NCI-H187 treated with DMSO at 0.1 percent for 48 hours (cell line): ENCODE data around the gene GMPPB.
"Not testable (repeated sequence)": the region's sequence is repeated elsewhere in the genome, so short reads cannot be mapped to it uniquely, and the experiment has no call there.

Experiments used
- DNase-seq: peaks from one replicate; lab custom pipeline; 2025; lab: John Stamatoyannopoulos, UW

Gene GMPPB

DNA sequence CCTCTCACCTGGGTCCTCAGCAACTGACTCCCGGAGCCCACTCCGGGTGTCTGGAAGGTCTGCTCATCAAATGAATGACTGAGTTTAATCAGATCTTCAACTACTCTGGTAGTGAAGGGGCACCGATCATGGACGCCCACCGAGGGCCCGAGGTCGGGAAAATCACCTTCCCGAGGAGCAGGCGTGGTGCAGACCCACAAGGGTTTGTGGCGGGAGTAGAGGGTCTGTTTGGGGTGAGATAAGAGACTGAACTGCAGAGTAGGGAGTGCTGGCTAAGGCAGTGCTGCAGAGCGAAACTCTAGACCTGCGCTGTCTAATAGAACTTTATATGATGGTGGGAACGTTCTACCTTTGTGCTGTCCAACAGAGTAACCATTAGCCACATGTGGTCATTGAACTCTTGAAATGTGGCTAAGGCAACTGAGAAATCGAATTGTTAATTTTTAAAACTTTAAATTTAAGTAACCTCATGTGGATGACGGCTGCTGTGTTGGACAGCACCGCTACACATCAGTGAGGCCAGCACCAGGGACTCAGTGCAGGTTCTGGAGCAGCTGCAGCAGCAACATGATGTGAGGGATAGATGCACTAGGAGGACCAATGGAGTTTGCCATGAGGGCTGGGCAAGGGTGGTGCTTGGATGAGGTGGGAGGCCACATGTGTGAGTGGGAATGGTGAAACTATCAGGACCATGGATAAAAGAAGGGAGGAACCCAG lies 33.7 kb downstream of the GMPPB start:
- DNase-seq, result not testable (repeated sequence)

DNA sequence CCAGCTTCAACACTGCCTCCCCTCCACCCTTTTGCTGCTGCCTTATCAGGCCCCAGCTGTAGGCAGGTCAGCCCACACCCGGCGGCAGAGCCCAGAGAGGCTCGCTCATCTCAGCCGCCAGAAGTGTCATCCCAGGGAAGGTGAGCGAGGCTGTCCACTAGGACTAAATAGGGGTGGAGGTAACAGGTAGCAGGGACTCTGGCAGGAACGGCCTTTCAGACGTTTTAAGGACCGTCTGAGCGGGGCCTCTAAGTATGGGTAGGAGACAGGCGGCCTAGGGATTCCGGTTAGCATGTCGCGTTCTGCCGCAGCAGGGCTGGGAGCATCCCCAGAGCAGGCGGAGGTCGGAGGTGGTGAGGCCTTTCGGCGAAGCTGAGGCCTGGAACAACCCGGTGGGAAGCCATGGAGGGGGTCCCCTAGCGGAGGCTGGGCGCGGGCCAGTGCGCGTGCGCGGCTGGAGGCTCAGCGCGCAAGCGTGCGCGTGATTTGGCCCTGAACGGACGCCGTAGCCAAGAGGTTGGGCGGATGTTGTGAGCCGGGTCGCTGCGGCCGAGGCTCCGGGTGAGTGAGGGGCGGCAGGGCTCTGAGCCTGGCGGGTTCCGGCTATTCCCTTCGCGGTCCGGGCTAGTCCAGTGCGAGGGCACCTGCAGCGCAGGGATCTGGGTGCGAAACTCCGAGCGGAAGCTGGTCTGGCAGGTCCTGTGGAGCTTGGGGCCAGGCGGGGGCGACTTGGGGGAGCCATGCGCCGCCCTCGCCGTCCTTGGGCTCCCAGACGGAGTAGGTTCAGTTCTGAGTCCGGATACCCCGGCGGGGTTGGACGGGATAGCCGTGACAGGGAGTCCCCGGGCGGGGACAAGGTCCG lies 34.5 kb downstream of the GMPPB start, which contains the start of the genes MST1 and RNF123:
TSS of gene MST1 (minus strand) at position 429 of the 862 bp plus-strand sequence. CDS start 783 bp downstream, outside the sequence.
TSS of gene RNF123 (plus strand) at position 512 of the 862 bp plus-strand sequence. CDS start 1,609 bp downstream, outside the sequence.
- DNase-seq, result no peak

DNA sequence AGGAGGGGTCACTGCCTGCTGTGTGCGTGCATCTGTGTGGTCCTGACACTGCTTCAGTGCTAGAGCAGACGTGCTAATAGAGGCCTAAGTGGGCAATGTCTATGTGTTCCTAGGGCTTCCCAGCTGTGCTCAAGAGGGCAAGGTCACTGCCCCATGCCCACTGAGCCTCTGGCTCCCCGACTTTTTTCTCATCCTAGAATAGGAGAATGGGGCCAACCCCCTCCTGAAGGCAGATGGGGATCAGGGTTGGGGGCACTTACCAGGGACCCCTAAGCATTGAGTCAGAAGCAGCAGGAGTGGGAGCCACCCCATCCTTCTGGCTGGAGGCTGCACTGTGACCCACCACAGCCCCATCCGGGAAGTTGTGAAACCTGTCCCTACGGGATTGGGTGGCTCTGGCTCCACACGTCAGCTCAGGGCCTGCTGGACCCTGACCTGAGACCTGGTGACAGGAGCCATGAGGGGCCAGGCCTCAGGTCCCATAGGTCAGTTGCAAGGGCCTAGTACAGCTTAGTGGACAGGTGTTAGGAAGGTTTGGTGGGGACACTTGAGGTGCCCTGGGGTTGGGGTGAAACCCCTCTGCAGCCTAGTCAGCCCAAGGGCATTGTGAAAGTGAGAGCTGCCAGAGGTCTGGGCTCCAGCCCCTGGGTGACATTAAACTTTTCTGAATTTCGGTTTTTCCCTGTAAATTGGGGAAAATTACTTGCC lies 35.3 kb downstream of the GMPPB start:
- DNase-seq, result not testable (repeated sequence)

DNA sequence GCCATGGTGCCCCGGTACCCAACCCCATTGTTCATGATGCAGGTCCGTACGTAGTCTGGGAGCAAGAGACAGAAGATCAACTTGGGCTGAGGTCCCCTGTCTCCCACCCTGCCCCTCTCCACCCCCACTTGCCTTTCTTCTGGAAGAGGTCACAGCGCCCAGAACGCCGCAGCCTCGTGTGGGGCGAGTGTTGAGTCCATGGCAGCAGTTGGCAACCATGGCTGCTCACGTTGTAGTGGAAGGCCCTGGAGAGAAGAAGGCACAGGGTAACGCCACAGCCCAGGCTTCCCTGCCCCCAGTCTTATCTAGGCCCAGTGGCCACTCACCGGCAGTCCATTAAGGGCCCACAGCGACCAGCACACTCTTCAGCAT lies 36.3 kb downstream of the GMPPB start:
- not testable (repeated sequence) for DNase-seq

DNA sequence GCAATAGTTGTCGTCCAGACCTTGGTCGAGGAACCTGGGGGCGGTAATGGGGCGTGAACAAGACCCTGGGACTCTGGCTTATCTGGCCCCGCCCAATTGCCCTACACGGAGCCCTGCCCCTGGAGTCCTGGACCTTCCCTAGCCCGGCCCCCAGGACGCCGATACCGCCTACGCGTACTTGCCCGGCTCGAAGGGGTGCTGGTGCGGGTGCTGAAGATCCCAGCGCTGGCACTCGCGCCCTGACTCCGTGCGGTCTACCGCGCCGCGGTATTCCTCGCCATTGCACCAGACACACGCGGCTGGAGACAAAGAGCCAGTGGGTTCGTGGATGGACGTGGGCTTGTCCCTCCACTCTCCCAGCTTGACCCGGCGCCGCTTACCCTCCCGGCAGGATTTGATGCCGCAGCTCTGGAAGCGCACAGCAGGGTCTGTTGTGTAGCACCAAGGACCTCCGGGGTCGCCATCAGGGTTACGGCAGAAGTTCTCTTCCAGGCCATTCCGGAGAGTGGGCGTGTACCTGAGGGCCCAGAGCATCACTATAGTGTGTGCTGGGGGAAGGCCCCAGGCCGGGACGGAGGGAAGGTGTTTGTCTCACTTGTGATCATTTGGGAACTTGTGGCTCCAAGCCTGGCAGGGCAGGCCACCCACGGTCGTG lies 36.9 kb downstream of the GMPPB start:
- DNase-seq, result not testable (repeated sequence)

DNA sequence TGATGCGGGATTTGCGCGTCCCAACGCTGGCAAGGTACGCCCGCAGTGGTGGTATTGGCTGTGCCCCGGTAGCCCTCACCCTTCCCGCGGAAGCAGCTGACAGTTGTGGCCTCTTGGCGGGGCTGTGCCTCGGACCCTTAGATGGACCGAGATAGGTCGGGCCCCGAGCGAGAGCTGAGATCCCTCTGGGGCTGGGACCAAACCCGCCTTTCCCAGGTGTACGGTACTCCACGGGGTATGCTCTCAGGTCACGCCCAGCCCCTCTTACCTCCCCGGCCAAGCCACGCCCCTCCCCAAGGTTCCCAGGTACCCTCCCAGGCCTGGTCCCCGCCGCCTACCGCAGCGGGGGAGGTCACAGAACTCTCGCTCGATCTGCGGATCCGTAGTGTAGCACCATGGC lies 37.4 kb downstream of the GMPPB start:
- not testable (repeated sequence) for DNase-seq

DNA sequence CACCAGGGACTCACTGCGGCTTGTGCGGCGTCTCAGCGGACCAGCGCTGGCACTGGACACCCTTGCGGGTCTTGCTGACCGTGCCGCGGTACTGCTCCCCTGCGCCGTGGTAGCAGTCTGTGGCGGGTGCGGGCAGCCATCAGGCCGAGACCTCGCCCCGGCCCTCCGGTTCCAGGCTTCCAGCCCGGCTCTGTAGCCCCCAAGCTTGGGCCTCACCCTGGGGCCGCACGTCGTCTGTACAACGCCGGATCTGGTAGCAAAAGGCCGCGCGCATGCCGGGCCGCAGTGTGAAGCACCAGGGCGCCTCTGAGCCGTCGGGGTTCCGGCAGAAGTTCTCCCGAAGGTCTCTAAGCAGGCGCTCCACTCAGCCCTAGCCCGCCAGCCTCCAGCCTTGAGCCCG lies 37.9 kb downstream of the GMPPB start:
- DNase-seq, result not testable (repeated sequence)

DNA sequence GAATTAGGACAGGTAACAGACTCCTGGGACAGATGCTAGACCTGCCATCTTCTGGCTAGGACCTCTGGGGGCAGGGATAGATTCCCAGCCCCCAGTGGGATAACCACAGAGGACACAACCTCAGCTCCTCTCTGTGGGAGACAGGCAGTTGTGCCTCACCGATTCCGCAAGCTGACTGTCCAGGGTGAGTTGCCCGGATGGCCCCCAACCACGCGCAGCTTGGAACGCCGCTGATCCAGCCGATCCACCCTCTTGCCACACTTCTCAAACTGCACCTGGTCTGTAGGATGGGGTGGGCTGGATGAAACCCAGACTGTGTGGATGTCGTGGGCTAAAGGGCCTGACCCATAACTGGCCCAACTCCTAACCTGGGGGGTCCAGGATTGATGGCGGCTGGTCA lies 38.6 kb downstream of the GMPPB start:
- not testable (repeated sequence) for DNase-seq

DNA sequence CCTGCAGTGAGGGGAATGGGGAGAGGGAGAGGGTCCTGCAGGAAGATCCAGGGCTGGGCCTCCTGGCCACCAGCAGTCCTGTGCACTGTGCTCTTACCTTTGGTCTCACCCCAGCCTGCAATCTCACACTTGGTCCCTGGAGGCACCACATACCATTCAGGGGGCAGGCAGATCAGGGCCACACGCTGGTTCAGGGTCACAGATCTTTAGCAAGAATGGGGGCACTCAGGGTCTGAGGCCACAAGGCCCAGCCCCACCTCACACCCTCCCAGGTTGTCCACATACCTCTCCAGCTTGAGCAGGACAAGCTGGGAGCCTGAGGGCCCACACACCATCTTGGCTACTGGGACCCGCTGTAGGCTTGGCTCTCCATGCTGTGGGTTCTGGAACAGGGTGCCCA lies 39.3 kb downstream of the GMPPB start:
- DNase-seq, result not testable (repeated sequence)

DNA sequence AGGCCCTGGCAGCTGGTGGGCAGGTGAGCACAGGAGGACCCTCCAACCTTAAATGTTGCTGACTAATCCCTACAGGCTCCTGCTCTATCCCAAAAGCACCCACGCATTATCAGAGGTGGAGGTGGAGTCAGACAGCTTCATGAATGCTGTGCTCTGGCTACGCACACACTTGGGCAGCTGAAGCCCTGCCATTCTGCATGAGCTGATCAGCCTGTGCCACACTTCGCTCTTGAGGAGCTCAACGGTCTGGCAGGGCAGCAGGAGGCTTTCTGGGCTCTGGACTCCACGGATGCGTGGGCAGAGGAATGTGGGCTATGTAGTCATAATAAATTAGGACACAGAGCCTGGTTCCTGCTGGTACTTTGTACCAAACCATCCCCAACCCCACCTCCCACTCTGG lies 40.6 kb downstream of the GMPPB start:
- no peak for DNase-seq

DNA sequence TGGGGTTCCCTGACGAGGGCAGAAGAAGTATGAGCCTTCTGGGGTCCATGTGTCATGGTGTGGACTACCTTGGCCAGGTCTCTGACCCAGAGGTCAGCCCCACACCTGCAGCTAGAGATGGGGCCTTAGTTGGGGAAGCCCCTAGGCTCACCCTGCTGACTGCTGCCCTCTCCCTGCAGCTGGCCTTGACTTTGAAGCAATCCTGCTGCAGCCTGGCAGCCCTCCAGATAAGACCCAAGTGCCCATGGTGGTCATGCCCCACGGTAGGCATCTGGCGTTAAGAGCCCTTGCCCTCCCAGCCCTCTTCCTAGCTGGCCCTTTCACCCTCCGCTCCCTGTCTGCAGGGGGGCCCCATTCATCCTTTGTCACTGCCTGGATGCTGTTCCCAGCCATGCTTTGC lies 42.2 kb downstream of the GMPPB start:
- DNase-seq, result no peak

DNA sequence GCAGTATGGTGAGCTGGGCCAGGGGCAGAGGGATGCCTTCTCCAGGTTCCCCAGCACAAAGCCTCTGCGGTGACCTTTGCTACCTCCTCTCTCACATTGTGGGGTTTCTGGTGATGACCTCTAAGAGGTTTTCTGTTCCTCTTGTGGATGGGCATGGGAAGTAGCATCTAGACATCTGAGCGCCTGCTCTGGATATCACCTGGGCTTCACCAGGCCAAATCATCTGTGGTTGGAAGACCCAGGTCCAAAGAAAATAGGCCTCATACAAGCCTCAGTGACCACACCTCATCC lies 42.6 kb downstream of the GMPPB start:
- no peak for DNase-seq

DNA sequence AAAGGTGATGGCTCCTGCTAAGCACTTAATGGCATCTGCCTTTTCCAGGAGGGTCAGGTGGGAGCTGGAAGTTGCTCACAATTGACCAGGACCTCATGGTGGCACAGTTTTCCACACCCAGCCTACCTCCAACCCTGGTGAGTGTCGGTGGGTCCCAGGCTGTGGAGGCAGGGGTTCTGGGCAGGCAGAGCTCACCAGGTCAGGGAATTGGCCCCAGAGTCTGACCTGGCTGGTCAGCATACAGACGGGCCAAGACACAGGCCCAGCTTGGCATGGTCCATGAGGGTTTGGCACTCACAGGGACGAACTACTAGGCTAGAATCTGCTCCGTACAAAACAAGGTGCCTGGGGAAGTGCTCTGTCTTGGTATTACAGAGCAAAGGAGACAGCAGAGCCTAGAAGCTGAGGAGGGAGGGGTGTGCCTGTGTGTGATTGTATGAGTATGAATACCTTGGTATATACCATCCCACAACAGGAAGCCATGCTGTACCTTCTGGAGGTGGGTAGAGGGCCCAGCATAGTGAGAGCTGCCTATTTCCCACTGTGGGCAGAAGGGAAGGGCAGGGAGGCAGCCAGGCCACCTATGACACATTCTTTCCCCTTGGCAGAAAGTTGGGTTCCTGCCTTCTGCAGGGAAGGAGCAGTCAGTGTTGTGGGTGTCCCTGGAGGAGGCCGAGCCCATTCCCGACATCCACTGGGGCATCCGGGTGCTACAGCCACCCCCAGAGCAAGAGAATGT lies 43.1 kb downstream of the GMPPB start:
- no peak for DNase-seq

DNA sequence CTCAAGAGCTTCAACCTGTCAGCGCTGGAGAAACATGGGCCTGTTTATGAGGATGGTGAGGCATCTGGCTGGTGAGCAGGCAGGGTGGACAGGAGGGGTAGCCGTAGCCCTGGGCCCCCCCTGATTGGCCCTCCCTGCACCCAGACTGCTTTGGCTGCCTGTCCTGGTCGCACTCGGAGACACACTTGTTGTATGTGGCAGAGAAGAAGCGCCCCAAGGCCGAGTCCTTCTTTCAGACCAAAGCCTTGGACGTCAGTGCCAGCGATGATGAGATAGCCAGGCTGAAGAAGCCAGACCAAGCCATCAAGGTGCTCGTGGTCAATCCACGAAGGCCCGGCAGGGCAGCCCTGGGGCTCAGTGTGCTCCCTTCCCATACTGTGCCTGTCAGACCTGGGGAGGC lies 47.8 kb downstream of the GMPPB start:
- DNase-seq, result no peak

DNA sequence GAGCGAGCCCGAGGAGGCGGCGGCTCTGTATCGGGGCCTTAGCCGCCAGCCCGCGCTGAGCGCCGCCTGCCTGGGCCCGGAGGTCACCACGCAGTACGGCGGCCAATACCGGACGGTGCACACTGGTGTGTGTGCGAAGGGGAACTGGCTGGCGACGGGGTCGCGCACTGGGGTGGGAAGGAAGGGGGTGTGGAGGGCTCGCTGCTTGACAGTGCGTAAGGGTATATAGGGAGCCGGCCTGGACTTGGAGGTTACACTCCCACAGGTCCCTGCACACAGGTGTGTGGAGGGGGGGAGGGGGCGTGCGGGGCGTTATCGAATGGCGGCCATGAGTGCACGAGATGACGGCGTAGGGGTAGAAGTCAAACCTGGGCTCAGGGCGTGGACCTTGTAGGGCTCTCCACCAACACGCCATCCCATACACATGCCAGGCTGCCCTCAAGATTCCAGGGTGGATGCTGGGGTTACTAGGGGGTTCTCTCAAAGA lies 49.2 kb downstream of the GMPPB start:
- no peak for DNase-seq

DNA sequence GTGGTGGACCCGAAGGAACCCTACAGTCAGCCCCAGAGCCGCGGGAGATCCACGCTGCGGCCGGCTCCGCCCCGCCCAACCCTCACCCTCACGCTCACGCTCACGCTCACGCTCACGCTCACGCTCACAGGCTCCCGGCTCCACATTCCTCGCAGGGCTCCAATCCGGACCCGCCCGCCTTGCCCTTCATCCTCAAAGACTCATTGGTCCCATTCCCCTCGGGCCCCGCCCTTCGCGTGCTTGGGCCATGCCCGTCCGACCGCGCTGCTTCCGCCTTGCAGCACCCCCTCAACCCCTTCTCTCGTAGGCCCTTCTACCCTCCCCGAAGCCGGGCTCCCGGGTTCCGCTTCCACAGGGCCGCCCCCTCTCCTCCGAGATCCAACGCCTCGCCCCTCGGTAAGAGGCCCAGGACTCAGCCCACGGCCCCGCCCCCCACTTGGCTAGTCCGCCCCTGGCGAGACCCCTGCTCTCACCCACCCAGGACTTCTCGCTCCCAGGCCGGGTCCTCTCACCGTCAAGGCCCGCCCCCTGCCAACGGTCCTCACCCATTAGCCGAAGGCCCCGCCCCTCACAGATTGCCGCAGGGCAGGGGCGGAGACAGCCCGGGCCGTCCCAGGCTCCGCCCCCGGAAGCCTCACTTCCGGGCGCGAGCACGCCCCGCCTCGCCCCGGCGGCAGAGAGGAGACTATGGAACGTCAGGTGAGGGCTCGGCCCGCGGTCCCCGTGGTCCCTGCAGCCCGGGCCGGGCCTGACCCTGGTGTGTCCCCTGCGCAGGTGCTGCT lies 49.8 kb downstream of the GMPPB start, which contains the start of gene APEH:
TSS of gene APEH (plus strand) at position 637 of the 782 bp plus-strand sequence. CDS start at position 688, 51 bp downstream.
- DNase-seq, result no peak

DNA sequence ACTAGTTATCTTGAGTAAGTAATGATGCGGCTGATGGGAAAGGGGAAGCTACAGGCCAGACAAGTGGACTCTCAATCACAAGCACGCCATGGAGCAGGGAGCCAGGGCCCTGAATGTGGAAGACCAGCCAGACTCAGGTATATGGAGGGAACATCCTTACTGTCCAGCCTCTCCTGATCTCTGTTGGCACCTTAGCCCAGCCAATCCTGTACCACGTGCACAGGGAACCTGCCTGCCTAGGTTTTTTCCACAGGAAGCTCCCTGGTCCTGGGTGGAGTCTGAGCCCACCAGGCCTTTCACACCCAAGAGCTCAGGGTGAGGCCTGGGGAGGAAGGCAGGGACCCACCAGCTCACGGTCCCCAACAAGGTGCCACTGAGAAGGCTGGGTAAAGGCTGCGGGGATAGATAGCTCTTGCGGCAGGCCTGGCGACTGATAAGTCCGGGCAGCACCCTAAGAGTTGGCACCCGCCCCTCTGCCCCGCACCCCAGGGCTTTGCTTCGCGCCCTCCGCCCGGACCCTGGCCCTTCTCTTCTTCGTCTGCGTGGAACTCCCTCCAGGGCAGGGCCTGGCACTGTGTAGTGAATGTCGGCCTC lies 50.5 kb downstream of the GMPPB start:
- DNase-seq, result no peak

DNA sequence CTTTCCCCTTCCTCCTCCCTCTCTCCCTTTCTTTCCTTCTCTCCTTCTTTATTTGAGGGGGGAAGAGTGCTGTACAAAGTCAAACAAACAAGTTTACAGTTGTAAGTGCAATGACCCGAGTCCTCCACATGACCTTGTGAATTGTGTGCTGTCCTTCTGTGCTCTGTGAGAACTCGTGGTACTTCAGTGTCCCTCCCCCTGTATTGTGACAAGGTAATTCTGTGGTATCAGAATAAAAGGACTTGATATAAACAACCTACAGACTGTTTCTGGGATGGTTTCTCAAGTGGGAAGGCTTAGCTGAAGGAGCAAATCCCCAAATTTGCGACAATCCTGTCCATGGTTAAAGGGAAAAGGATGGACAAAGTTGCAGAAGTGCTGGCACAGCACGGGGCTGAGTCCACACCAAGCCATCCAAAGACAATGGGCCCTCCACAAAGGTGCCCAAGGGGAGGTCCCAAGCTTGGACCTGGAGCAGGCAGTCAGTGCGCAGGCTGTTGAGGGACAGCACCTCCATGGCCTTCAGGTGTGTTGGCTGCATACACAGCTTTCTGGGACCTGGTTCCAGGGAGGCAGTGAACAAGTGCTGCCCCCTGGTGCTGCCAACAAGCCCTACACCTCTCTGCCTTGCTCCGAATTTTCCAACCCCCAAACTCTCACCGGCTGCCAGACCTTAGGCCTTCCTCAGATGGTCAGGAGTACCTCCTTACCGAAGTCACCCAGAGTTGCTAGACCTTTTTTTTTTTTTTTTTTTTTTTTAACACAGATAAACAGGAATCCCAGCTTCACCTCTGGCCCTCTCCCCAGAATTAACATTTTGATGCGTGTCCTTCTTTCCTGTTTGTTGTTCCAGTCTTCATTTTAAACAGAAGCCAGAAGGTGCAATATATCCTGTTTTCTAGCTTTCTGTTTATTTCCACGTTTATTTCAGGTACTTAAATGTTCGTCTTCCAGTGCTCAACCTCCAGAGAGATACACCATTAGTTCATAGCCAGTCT lies 52.2 kb downstream of the GMPPB start:
- no peak for DNase-seq

DNA sequence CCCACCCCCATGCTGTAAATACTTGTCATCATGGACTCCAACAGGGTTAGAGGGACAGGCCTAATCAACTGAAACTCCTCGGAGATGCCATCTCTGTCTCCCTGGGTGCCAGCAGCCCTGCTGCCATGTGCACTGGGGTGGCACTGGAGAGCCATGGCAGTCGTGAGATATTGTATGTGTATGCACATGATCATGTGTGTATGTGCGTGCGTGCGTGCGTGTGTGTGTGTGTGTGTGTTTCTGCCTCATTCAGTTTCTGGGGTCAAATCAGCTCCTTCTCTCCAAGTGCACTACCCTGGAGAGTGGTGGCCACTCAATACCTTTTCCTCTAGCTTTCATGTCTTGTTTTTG lies 52.8 kb downstream of the GMPPB start:
- DNase-seq, result no peak
